GM12878 (cell line): ENCODE results near the gene OTUB1. TPM values are rescaled to one million over a fixed set of nuclear protein-coding genes. Genes with fewer than 3 reads are reported as not detected.

Experiments
- ATF7 ChIP-seq: fragments of 450-650 bp; IDR thresholded peaks from 2 replicates; pipeline ENCODE4 v1.6.1; 2016; ENCODE audit warnings: low read depth, mild to moderate bottlenecking
- BHLHE40 ChIP-seq, 2 experiments: fragments of 450-650 bp in 1 of 2; IDR thresholded peaks; 2 replicates each; pipeline ENCODE4 v1.6.1; 2011 to 2017; ENCODE audit warnings: low read depth in 2 of 2, borderline replicate concordance in 1 of 2, improper control_type of control experiment in 1 of 2, low read length in 1 of 2, mild to moderate bottlenecking in 1 of 2
- CBFB ChIP-seq: IDR thresholded peaks from 2 replicates; pipeline ENCODE4 v1.6.1; 2016; ENCODE audit warnings: antibody characterized with exemption, low read depth
- EED ChIP-seq: sonication (generic); IDR thresholded peaks from 2 replicates; pipeline ENCODE4 v1.6.1; 2016; ENCODE audit warnings: antibody characterized with exemption, low read depth
- FOXK2 ChIP-seq: fragments of 450-650 bp; IDR thresholded peaks from 2 replicates; pipeline ENCODE4 v1.6.1; 2017; ENCODE audit warnings: mild to moderate bottlenecking, moderate library complexity
- HCFC1 ChIP-seq: fragments of 150-350 bp; IDR thresholded peaks from 2 replicates; pipeline ENCODE4 v1.6.1; 2014; ENCODE audit warnings: low read length
- HDGF ChIP-seq: fragments of 450-650 bp; IDR thresholded peaks from 2 replicates; pipeline ENCODE4 v1.6.1; 2016; ENCODE audit warnings: antibody characterized with exemption
- JUNB ChIP-seq: IDR thresholded peaks from 2 replicates; pipeline ENCODE4 v1.6.1; 2016; ENCODE audit warnings: antibody characterized with exemption, mild to moderate bottlenecking
- JUND ChIP-seq: IDR thresholded peaks from 2 replicates; pipeline ENCODE4 v1.6.1; 2012; ENCODE audit warnings: low read depth, mild to moderate bottlenecking, low read length, improper control_type of control experiment, moderate library complexity
- KAT2A ChIP-seq: conservative IDR thresholded peaks from 2 replicates; pipeline ENCODE4 v1.6.1; 2011; ENCODE audit warnings: low read depth, low read length; ENCODE audit not compliant: control insufficient read depth
- MYC ChIP-seq: IDR thresholded peaks from 2 replicates; pipeline ENCODE4 v1.6.1; 2011; ENCODE audit warnings: mild to moderate bottlenecking, low read length, moderate library complexity, inconsistent platforms; ENCODE audit not compliant: insufficient read depth, insufficient replicate concordance, insufficient read length, severe bottlenecking
- NR2C1 ChIP-seq: fragments of 450-650 bp; IDR thresholded peaks from 2 replicates; pipeline ENCODE4 v1.6.1; 2017; ENCODE audit warnings: antibody characterized with exemption, mild to moderate bottlenecking, moderate library complexity
- NR2C2 ChIP-seq: IDR thresholded peaks from 2 replicates; pipeline ENCODE4 v1.6.1; 2011; ENCODE audit warnings: borderline replicate concordance, low read depth; ENCODE audit not compliant: control insufficient read depth, insufficient read length
- PAX8 ChIP-seq: fragments of 450-650 bp; IDR thresholded peaks from 2 replicates; pipeline ENCODE4 v1.6.1; 2017; ENCODE audit warnings: mild to moderate bottlenecking, moderate library complexity
- POU2F2 ChIP-seq: IDR thresholded peaks from 3 replicates; pipeline ENCODE4 v1.6.1; 2011; ENCODE audit warnings: low read depth, mild to moderate bottlenecking, low read length, borderline replicate concordance
- RBBP5 ChIP-seq: fragments of 200-600 bp; sonication (generic); conservative IDR thresholded peaks from 2 replicates; pipeline ENCODE4 v1.6.1; 2016
- SIX5 ChIP-seq: IDR thresholded peaks from 2 replicates; pipeline ENCODE4 v1.6.1; 2011; ENCODE audit warnings: mild to moderate bottlenecking, low read depth, low read length, moderate library complexity; ENCODE audit not compliant: severe bottlenecking
- TBL1XR1 ChIP-seq: IDR thresholded peaks from 2 replicates; pipeline ENCODE4 v1.6.1; 2012; ENCODE audit warnings: low read depth, low read length, improper control_type of control experiment
- YBX1 ChIP-seq: fragments of 450-650 bp; IDR thresholded peaks from 2 replicates; pipeline ENCODE4 v1.6.1; 2016; ENCODE audit warnings: antibody characterized with exemption
- ZNF274 ChIP-seq: IDR thresholded peaks from one replicate; pipeline ENCODE4 v1.8.0; 2011; ENCODE audit not compliant: insufficient read length, insufficient read depth
- polyA plus RNA-seq, 11 experiments: library from polyadenylated mRNA; depleted of rRNA in 4 of 11; unstranded in 6 of 11; stranded (reverse) in 5 of 11; fragments of >200 nt; fragmentation: Nextera tagmentation in 4 of 11; fragmentation: Illumina TruSeq in 1 of 11; extraction: Ambion mirVana in 4 of 11; extraction: Trizol in 1 of 11; gene quantifications; 1 replicate in 1 of 11; 2 replicates in 10 of 11; pipeline versions ENCODE4 v1.2.1 to v1.2.3, GENCODE V29; 2011 to 2016; ENCODE audit warnings: inconsistent platforms in 2 of 11, missing spikeins in 2 of 11, low read depth in 1 of 11
- total RNA-seq, 4 experiments: library from RNA; depleted of rRNA in 3 of 4; stranded (reverse); fragments of >200 nt in 3 of 4; fragmentation: Illumina TruSeq in 1 of 4; extraction: Trizol in 1 of 4; gene quantifications; 2 replicates each; pipeline versions ENCODE4 v1.2.1 to v1.2.3, GENCODE V29; 2013 to 2021
- TF ChIP-seq, protein P1 (sequence below): fragments of 450-650 bp; IDR thresholded peaks from 2 replicates; pipeline ENCODE4 v1.6.1; 2017; ENCODE audit warnings: mild to moderate bottlenecking, moderate library complexity
- TF ChIP-seq, protein P2 (sequence below): fragments of 450-650 bp; IDR thresholded peaks from 2 replicates; pipeline ENCODE4 v1.6.1; 2018; ENCODE audit warnings: mild to moderate bottlenecking, low read depth, moderate library complexity; ENCODE audit not compliant: partially characterized antibody
- TF ChIP-seq, protein P3 (sequence below): IDR thresholded peaks from 2 replicates; pipeline ENCODE4 v1.6.1; 2011; ENCODE audit warnings: borderline replicate concordance, low read depth, mild to moderate bottlenecking, moderate library complexity, mixed read lengths, low read length; ENCODE audit not compliant: insufficient read depth; ENCODE audit errors: extremely low read length

OTUB1 gene
- total and polyA plus RNA-seq, 10 of the 15 experiments (the other 5 are each of a cell fraction or from before 2014, with no cell fraction given): 49.6 to 225 (median 131) TPM

DNA sequence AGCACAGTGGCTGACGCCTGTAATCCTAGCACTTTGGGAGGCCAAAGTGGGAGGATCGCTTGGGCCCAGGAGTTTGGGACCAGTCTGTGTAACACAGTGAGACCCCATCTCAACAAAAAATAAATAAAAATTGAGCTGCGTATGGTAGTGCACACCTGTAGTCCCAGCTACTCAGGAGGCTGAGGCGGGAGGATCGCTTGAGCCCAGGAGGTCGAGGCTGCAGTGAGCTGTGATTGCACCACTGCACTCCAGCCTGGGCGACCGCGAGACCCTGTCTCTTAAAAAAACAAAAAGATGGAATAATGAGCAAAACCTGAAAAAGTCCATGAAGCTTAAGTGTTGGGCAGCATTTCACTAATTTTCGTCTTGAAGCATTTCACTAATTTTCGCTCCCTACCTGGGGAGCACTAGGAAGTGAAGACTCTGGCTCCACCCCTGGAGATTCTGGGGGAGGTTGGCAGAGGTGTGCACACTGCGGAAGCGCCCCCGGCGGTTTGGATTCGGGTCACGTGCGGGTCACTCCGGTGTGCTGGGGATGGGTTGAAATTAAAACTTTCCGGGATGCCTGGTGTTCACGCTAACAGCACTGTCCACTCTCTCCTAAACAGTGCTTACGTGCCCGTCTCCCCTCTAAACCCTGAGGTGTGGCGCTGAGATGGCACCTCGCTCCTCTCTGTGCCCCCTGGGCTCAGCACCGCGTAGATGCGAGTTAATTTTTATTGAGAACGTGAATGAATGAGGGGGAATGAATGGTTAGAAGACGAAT is 48.3 kb upstream of the OTUB1 start (continued):
- TF ChIP-seq, protein P1, sequence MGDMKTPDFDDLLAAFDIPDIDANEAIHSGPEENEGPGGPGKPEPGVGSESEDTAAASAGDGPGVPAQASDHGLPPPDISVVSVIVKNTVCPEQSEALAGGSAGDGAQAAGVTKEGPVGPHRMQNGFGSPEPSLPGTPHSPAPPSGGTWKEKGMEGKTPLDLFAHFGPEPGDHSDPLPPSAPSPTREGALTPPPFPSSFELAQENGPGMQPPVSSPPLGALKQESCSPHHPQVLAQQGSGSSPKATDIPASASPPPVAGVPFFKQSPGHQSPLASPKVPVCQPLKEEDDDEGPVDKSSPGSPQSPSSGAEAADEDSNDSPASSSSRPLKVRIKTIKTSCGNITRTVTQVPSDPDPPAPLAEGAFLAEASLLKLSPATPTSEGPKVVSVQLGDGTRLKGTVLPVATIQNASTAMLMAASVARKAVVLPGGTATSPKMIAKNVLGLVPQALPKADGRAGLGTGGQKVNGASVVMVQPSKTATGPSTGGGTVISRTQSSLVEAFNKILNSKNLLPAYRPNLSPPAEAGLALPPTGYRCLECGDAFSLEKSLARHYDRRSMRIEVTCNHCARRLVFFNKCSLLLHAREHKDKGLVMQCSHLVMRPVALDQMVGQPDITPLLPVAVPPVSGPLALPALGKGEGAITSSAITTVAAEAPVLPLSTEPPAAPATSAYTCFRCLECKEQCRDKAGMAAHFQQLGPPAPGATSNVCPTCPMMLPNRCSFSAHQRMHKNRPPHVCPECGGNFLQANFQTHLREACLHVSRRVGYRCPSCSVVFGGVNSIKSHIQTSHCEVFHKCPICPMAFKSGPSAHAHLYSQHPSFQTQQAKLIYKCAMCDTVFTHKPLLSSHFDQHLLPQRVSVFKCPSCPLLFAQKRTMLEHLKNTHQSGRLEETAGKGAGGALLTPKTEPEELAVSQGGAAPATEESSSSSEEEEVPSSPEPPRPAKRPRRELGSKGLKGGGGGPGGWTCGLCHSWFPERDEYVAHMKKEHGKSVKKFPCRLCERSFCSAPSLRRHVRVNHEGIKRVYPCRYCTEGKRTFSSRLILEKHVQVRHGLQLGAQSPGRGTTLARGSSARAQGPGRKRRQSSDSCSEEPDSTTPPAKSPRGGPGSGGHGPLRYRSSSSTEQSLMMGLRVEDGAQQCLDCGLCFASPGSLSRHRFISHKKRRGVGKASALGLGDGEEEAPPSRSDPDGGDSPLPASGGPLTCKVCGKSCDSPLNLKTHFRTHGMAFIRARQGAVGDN: no peak
- no peak for TF ChIP-seq NR2C1
- TF ChIP-seq JUNB: no peak
- no peak for TF ChIP-seq JUND
- TF ChIP-seq HDGF: peak; percentile 38; the same call in 1 of the 2 replicates
- no peak for TF ChIP-seq HCFC1
- TF ChIP-seq ATF7: no peak
- no peak for TF ChIP-seq SIX5
- TF ChIP-seq BHLHE40 (IDR thresholded peaks at IDR 0.05; ENCODE audit: borderline replicate concordance in 1 of 2, low read depth in 2 of 2, low read length in 1 of 2): peak; percentile 84 to 90
- no peak for TF ChIP-seq POU2F2
- TF ChIP-seq PAX8: no peak
- no peak for TF ChIP-seq NR2C2
- TF ChIP-seq, protein P2, sequence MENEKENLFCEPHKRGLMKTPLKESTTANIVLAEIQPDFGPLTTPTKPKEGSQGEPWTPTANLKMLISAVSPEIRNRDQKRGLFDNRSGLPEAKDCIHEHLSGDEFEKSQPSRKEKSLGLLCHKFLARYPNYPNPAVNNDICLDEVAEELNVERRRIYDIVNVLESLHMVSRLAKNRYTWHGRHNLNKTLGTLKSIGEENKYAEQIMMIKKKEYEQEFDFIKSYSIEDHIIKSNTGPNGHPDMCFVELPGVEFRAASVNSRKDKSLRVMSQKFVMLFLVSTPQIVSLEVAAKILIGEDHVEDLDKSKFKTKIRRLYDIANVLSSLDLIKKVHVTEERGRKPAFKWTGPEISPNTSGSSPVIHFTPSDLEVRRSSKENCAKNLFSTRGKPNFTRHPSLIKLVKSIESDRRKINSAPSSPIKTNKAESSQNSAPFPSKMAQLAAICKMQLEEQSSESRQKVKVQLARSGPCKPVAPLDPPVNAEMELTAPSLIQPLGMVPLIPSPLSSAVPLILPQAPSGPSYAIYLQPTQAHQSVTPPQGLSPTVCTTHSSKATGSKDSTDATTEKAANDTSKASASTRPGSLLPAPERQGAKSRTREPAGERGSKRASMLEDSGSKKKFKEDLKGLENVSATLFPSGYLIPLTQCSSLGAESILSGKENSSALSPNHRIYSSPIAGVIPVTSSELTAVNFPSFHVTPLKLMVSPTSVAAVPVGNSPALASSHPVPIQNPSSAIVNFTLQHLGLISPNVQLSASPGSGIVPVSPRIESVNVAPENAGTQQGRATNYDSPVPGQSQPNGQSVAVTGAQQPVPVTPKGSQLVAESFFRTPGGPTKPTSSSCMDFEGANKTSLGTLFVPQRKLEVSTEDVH: no peak
- TF ChIP-seq TBL1XR1: no peak
- no peak for TF ChIP-seq RBBP5
- TF ChIP-seq EED: no peak
- no peak for TF ChIP-seq ZNF274
- TF ChIP-seq KAT2A: no peak
- TF ChIP-seq YBX1: no peak
- no peak for TF ChIP-seq CBFB
- no peak for TF ChIP-seq FOXK2
- no peak for TF ChIP-seq MYC
- TF ChIP-seq, protein P3, sequence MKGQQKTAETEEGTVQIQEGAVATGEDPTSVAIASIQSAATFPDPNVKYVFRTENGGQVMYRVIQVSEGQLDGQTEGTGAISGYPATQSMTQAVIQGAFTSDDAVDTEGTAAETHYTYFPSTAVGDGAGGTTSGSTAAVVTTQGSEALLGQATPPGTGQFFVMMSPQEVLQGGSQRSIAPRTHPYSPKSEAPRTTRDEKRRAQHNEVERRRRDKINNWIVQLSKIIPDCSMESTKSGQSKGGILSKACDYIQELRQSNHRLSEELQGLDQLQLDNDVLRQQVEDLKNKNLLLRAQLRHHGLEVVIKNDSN: peak; percentile 72
